ENCODE measurements around the gene RABAC1. TPM values are rescaled to one million over a fixed set of nuclear protein-coding genes. Genes with fewer than 3 reads are reported as not detected.

The RABAC1 gene
- total RNA-seq, 1 experiment from 2014 or later = 114 TPM

GRCh38 chr19:41932259-41932719 is 26.8 kb downstream of the RABAC1 start:
- ChIA-PET POLR2A (ENCODE audit: low non-redundant PET) (no interaction called here), CTCF (no interaction called here)
- no peak overlapping the region for H3K4me3 ChIP-seq (ENCODE audit: low read depth, low read length, poor library complexity, severe bottlenecking)
- no peak for DNase-seq (ENCODE audit: low spot score)
- no peaks in the 10 kb centered on the region for H3K9me3 ChIP-seq (ENCODE audit: low read depth, low read length, poor library complexity, severe bottlenecking)
- no peak for TF ChIP-seq EZH2 (IDR thresholded peaks at IDR 0.05; ENCODE audit: borderline replicate concordance, low read depth, low read length, poor library complexity, severe bottlenecking)
- no TSS peak for BruUV-seq (replicated peaks)
- intact Hi-C loops (cut with micrococcal nuclease; ENCODE audit: unreplicated experiment) = loop anchor here (5.0 kb wide), 1 partner anchor 50 kb away; the partner anchor contains the start of gene ARHGEF1
- no peaks in the 10 kb centered on the region for H3K27me3 ChIP-seq (replicated peaks; ENCODE audit: insufficient read depth, low read depth, low read length, poor library complexity)
- H3K4me1 ChIP-seq (ENCODE audit: insufficient read depth, low read length, poor library complexity, severe bottlenecking) = peaks cover 76% of the 10 kb centered on the region
- H3K36me3 ChIP-seq (ENCODE audit: insufficient read depth, low read length, poor library complexity, severe bottlenecking) = no peaks in the 10 kb centered on the region
- no peak overlapping the region for H3K27ac ChIP-seq (ENCODE audit: low read depth, low read length, poor library complexity, severe bottlenecking)

GRCh38 chr19:41930926-41931592 is 28.1 kb downstream of the RABAC1 start:
- TF ChIP-seq CTCF (conservative IDR thresholded peaks at IDR 0.05; ENCODE audit: low read depth, low read length) = peak; percentile 85
- no peak for TF ChIP-seq EZH2 (IDR thresholded peaks at IDR 0.05; ENCODE audit: borderline replicate concordance, low read depth, low read length, poor library complexity, severe bottlenecking)
- no peaks in the 10 kb centered on the region for H3K9me3 ChIP-seq (ENCODE audit: low read depth, low read length, poor library complexity, severe bottlenecking)
- H3K4me3 ChIP-seq (ENCODE audit: low read depth, low read length, poor library complexity, severe bottlenecking) = no peak overlapping the region
- peak; percentile 92 for DNase-seq (ENCODE audit: low spot score)
- no peaks in the 10 kb centered on the region for H3K27me3 ChIP-seq (replicated peaks; ENCODE audit: insufficient read depth, low read depth, low read length, poor library complexity)
- H3K27ac ChIP-seq (ENCODE audit: low read depth, low read length, poor library complexity, severe bottlenecking) = no peak overlapping the region
- H3K36me3 ChIP-seq (ENCODE audit: insufficient read depth, low read length, poor library complexity, severe bottlenecking) = no peaks in the 10 kb centered on the region
- POLR2A ChIA-PET (ENCODE audit: low non-redundant PET) = interaction anchor here (0.6 kb wide), 1 partner anchor 43 kb away, joined by 3 read pairs; no protein-coding TSS in a partner anchor
- H3K4me1 ChIP-seq (ENCODE audit: insufficient read depth, low read length, poor library complexity, severe bottlenecking) = peaks cover 64% of the 10 kb centered on the region
- no TSS peak for BruUV-seq (replicated peaks)
- intact Hi-C loops (cut with micrococcal nuclease; ENCODE audit: unreplicated experiment) = loop anchor here (5.0 kb wide), 1 partner anchor 49 kb away; the partner anchor contains the start of gene ARHGEF1
- CTCF ChIA-PET = interaction anchor here (0.5 to 1.0 kb wide), 7 partner anchors 12 to 1753 kb away, joined by 3 to 6 read pairs (median 4); no protein-coding TSS in a partner anchor

GRCh38 chr19:41930322-41930722 is 28.8 kb downstream of the RABAC1 start:
- intact Hi-C loops (cut with micrococcal nuclease; ENCODE audit: unreplicated experiment) = loop anchor here (5.0 kb wide), 1 partner anchor 48 kb away; the partner anchor contains the start of gene ARHGEF1
- H3K36me3 ChIP-seq (ENCODE audit: insufficient read depth, low read length, poor library complexity, severe bottlenecking) = no peaks in the 10 kb centered on the region
- no TSS peak for BruUV-seq (replicated peaks)
- no peak for TF ChIP-seq EZH2 (IDR thresholded peaks at IDR 0.05; ENCODE audit: borderline replicate concordance, low read depth, low read length, poor library complexity, severe bottlenecking)
- no peak for TF ChIP-seq CTCF (conservative IDR thresholded peaks at IDR 0.05; ENCODE audit: low read depth, low read length)
- H3K9me3 ChIP-seq (ENCODE audit: low read depth, low read length, poor library complexity, severe bottlenecking) = no peaks in the 10 kb centered on the region
- H3K4me1 ChIP-seq (ENCODE audit: insufficient read depth, low read length, poor library complexity, severe bottlenecking) = peaks cover 58% of the 10 kb centered on the region
- POLR2A ChIA-PET (ENCODE audit: low non-redundant PET) = no interaction called here
- no peak for DNase-seq (ENCODE audit: low spot score)
- no peaks in the 10 kb centered on the region for H3K27me3 ChIP-seq (replicated peaks; ENCODE audit: insufficient read depth, low read depth, low read length, poor library complexity)
- H3K27ac ChIP-seq (ENCODE audit: low read depth, low read length, poor library complexity, severe bottlenecking) = no peak overlapping the region
- CTCF ChIA-PET = interaction anchor here (0.6 kb wide), 1 partner anchor 129 kb away, joined by 4 read pairs; no protein-coding TSS in a partner anchor
- no peak overlapping the region for H3K4me3 ChIP-seq (ENCODE audit: low read depth, low read length, poor library complexity, severe bottlenecking)
